Upper lobe of right lung (tissue), 1 donor: ENCODE data around the gene DARS1. TPM values are rescaled to one million over a fixed set of nuclear protein-coding genes. Genes with fewer than 3 reads are reported as not detected.

Experiments
- ATAC-seq: fragments of 200-7000 bp; cut with Tn5 transposase; one replicate; pipeline ENCODE4 v1.9.1; 2020; ENCODE audit warnings: mild to moderate bottlenecking, moderate library complexity
- DNase-seq: peaks from one replicate; pipeline ENCODE4 v3.0.0-alpha.2; 2020
- H3K27ac ChIP-seq: fragments of 200-600 bp; one replicate; pipeline ENCODE4 v1.8.0; 2022
- H3K27me3 ChIP-seq: fragments of 200-600 bp; one replicate; pipeline ENCODE4 v1.8.0; 2022; ENCODE audit warnings: mild to moderate bottlenecking
- H3K36me3 ChIP-seq: fragments of 200-600 bp; one replicate; pipeline ENCODE4 v1.8.0; 2022
- H3K4me1 ChIP-seq: fragments of 200-600 bp; one replicate; pipeline ENCODE4 v1.8.0; 2022
- H3K4me3 ChIP-seq: fragments of 200-600 bp; one replicate; pipeline ENCODE4 v1.8.0; 2022; ENCODE audit warnings: mild to moderate bottlenecking
- H3K9me3 ChIP-seq: fragments of 200-600 bp; one replicate; pipeline ENCODE4 v1.8.0; 2022
- intact Hi-C: fragments of 100-400 bp; cut with DNase I; formaldehyde crosslinking; loops from one replicate; pipeline ENCODE4 v1.11.0; 2022
- total RNA-seq: library from RNA; stranded (reverse); fragmentation: NEBNext Ultra II Directional; extraction: Animal tissue kit (Norgen Biotek cat#: 25700); gene quantifications from one replicate; pipeline ENCODE4 v1.2.1, GENCODE V29; 2021
- TF ChIP-seq, protein P1 (sequence below): fragments of 200-600 bp; IDR thresholded peaks from one replicate; pipeline ENCODE4 v1.8.0; 2022; ENCODE audit warnings: antibody characterized with exemption
- donor health status: DM: no; HTN: yes; CAD: no; lungs with severe emphysema.

Gene DARS1
- total RNA-seq, 1 donor from 2014 or later, result 55.3 TPM

DNA sequence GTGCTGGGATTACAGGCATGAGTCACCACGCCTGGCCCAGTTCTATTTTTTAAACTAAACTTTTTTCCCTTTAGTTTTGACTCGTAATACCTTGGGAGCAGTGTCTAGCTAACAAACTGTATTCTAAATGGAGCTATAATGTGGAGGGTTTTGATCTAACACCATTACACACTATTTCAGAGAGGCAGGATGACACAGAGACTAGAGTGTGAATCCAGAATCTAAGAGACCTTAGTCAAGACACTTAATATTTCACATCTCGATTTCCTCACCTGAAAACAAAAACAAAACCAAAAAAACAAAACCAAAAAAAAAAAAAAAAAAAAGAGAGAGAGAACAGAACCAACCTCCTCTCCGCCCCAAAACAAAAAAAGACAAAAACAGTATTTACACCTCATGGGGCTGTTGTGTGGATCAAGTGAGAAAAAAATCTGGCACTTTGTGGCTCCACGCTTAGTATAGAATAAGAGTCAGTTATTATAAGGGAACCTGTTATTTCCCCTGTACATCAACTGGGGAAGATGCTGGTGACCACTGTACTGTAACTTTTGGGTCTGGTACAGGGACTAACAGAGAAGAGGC, 31.3 kb downstream of the DARS1 start:
- Histone ChIP-seq H3K27me3 (no peaks in the 10 kb centered on the region), H3K36me3 (peaks cover 2% of the 10 kb centered on the region), H3K4me1 (peaks cover 6% of the 10 kb centered on the region), H3K4me3 (no peak overlapping the region), H3K27ac (no peak overlapping the region), H3K9me3 (no peaks in the 10 kb centered on the region)
- ATAC-seq (no peak), DNase-seq (no peak)
- TF ChIP-seq, protein P1, sequence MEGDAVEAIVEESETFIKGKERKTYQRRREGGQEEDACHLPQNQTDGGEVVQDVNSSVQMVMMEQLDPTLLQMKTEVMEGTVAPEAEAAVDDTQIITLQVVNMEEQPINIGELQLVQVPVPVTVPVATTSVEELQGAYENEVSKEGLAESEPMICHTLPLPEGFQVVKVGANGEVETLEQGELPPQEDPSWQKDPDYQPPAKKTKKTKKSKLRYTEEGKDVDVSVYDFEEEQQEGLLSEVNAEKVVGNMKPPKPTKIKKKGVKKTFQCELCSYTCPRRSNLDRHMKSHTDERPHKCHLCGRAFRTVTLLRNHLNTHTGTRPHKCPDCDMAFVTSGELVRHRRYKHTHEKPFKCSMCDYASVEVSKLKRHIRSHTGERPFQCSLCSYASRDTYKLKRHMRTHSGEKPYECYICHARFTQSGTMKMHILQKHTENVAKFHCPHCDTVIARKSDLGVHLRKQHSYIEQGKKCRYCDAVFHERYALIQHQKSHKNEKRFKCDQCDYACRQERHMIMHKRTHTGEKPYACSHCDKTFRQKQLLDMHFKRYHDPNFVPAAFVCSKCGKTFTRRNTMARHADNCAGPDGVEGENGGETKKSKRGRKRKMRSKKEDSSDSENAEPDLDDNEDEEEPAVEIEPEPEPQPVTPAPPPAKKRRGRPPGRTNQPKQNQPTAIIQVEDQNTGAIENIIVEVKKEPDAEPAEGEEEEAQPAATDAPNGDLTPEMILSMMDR, result no peak
- intact Hi-C loops, result no loop called here

DNA sequence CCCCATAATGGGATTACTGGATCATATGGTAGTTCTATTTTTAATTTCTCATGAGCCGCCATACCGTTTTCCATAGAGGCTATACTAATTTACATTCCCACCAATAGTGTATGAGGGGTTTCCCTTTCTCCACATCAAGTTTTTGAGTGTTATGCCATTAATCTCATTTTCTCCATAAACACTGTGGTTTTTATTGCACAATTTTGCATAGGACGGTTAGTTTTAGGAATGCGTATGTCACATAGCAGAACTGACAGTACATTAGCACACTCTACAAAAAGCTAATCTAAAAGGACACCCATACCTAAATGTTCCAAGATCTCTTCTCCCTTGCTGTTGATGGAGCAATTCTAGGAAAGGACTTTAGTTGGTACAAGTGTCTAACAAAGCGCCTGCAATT, 32.5 kb downstream of the DARS1 start:
- Histone ChIP-seq H3K4me1 (peaks cover 8% of the 10 kb centered on the region), H3K4me3 (no peak overlapping the region), H3K36me3 (no peaks in the 10 kb centered on the region), H3K27ac (no peak overlapping the region), H3K27me3 (no peaks in the 10 kb centered on the region), H3K9me3 (no peaks in the 10 kb centered on the region)
- ATAC-seq (no peak), DNase-seq (no peak)
- TF ChIP-seq, protein P1, result no peak
- intact Hi-C loops, result no loop called here

DNA sequence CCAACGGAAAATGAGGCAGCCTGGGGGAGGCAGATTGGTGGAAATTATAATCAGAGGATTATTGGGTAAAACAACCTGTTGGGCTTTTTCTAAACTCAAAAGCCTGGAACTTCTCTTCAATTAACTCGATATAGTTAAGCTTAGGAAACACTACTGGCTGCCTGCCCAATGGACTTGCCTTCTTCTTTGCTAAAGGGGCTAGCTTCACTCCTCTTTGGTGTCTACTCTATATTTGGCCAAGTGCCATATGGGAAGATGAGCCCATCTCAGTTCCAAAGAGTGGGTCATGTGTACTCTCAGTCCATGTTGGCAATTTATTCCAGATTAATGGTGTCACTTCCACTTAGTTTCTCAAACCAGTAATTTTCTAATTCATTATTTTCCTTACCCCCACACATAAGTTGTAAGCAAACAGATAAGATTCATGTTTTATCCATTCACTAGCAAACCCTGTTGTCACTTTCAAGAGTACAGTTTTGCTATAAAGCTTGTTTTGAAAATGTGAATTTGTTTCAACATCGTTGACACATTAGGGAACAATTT, 34.3 kb downstream of the DARS1 start:
- Histone ChIP-seq H3K27ac (no peak overlapping the region), H3K36me3 (no peaks in the 10 kb centered on the region), H3K27me3 (no peaks in the 10 kb centered on the region), H3K4me1 (peaks cover 8% of the 10 kb centered on the region), H3K4me3 (no peak overlapping the region), H3K9me3 (no peaks in the 10 kb centered on the region)
- DNase-seq (no peak), ATAC-seq (no peak)
- TF ChIP-seq, protein P1, result no peak
- intact Hi-C loops, result no loop called here

GRCh38 chr2:135949451-135950234, 35.8 kb downstream of the DARS1 start:
- H3K4me1 ChIP-seq, result peaks cover 8% of the 10 kb centered on the region
- ATAC-seq, result no peak
- intact Hi-C loops, result no loop called here
- H3K27ac ChIP-seq, result no peak overlapping the region
- no peaks in the 10 kb centered on the region for H3K27me3 ChIP-seq
- no peak overlapping the region for H3K4me3 ChIP-seq
- no peak for DNase-seq
- TF ChIP-seq, protein P1, result no peak
- no peaks in the 10 kb centered on the region for H3K9me3 ChIP-seq
- no peaks in the 10 kb centered on the region for H3K36me3 ChIP-seq

DNA sequence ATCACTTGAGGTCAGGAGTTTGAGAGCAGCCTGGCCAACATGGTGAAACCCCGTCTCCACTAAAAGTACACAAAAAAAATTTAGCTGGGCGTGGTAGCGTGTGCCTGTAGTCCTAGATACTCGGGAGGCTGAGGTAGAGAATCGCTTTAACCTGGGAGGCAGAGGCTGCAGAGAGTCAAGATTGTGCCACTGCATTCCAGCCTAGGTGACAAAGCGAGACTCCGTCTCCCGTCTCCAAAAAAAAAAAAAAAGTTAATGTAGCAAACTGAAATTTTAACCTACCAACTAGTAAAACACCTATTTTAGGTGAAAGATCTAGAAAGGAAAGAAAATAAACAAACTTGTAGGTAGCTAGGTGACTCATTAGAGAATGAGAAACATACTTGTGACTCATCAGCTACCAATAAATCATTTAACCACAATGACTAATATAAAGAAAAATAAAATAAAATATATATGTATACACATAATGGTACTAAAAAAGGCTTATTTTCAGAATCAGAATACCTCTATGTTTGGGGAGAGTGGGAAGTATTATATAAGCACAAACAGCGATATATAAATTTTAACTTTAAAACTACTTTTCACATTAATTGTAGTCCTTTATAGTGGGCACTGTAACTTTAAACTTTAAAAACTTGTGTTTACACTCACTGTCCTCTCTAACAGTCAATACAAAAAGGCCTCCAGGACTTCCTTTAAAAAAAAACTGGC, 36.6 kb downstream of the DARS1 start:
- no peak for ATAC-seq
- H3K27ac ChIP-seq, result no peak overlapping the region
- DNase-seq, result no peak
- peaks cover 8% of the 10 kb centered on the region for H3K4me1 ChIP-seq
- no peaks in the 10 kb centered on the region for H3K27me3 ChIP-seq
- intact Hi-C loops, result no loop called here
- H3K4me3 ChIP-seq, result no peak overlapping the region
- H3K9me3 ChIP-seq, result no peaks in the 10 kb centered on the region
- TF ChIP-seq, protein P1, result no peak
- no peaks in the 10 kb centered on the region for H3K36me3 ChIP-seq
